ENCODE measurements around the gene HERPUD1.

Gene HERPUD1

DNA sequence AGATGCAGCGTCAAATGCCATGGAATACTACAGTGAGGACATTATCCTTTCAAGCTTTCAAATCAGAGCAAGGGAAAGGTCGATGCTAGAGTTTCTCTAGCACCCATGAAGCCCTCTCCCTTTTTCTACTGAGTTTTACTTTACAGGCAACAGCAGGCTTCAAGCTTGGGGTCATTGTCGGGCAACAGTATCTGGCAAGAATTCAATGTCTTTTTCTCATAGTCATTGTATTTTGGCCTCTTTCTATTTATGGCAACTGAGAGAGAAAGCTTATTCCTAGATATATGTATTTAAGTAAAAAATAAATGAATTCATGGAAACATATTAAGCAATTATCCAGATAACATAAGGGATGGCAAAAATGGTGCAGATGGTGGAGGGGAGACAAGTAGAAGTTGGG, 29.4 kb downstream of the HERPUD1 start:
- TF ChIP-seq POLR2AphosphoS5 (IDR thresholded peaks at IDR 0.05; ENCODE audit: low read depth, low read length) (no peak), TAF1 (IDR thresholded peaks at IDR 0.05; ENCODE audit: borderline replicate concordance, insufficient read depth, low read length) (no peak), SIN3A (IDR thresholded peaks at IDR 0.05; ENCODE audit: borderline replicate concordance, insufficient read depth, low read length) (no peak)

DNA sequence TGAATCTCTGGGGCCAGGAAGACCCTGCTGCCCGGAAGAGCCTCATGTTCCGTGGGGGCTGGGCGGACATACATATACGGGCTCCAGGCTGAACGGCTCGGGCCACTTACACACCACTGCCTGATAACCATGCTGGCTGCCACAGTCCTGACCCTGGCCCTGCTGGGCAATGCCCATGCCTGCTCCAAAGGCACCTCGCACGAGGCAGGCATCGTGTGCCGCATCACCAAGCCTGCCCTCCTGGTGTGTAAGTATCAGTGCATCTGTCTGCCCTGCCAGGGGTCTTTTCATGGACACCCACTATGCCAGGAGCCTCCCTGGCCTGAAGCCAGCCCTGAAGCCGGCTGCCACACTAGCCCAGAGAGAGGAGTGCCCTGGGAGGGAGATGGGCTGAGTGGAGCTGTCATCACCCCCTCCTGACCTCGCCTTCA, 29.9 kb downstream of the HERPUD1 start, which contains the start of gene CETP:
Gene CETP, plus strand, starts transcription at position 100 of the 431 bp plus-strand sequence. Its CDS starts 30 bp downstream, at position 130.
- TF ChIP-seq POLR2AphosphoS5 (IDR thresholded peaks at IDR 0.05; ENCODE audit: low read depth, low read length), result no peak
- TF ChIP-seq TAF1 (IDR thresholded peaks at IDR 0.05; ENCODE audit: borderline replicate concordance, insufficient read depth, low read length), result no peak
- TF ChIP-seq, protein P1, sequence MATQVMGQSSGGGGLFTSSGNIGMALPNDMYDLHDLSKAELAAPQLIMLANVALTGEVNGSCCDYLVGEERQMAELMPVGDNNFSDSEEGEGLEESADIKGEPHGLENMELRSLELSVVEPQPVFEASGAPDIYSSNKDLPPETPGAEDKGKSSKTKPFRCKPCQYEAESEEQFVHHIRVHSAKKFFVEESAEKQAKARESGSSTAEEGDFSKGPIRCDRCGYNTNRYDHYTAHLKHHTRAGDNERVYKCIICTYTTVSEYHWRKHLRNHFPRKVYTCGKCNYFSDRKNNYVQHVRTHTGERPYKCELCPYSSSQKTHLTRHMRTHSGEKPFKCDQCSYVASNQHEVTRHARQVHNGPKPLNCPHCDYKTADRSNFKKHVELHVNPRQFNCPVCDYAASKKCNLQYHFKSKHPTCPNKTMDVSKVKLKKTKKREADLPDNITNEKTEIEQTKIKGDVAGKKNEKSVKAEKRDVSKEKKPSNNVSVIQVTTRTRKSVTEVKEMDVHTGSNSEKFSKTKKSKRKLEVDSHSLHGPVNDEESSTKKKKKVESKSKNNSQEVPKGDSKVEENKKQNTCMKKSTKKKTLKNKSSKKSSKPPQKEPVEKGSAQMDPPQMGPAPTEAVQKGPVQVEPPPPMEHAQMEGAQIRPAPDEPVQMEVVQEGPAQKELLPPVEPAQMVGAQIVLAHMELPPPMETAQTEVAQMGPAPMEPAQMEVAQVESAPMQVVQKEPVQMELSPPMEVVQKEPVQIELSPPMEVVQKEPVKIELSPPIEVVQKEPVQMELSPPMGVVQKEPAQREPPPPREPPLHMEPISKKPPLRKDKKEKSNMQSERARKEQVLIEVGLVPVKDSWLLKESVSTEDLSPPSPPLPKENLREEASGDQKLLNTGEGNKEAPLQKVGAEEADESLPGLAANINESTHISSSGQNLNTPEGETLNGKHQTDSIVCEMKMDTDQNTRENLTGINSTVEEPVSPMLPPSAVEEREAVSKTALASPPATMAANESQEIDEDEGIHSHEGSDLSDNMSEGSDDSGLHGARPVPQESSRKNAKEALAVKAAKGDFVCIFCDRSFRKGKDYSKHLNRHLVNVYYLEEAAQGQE (IDR thresholded peaks at IDR 0.05; ENCODE audit: insufficient read depth in 1 of 2, low read depth in 2 of 2, low read length in 2 of 2), result no peak
- no peak for TF ChIP-seq FOXP2 (optimal IDR thresholded peaks at IDR 0.05; ENCODE audit: borderline replicate concordance, extremely low read depth, extremely low read length, insufficient read depth)
- TF ChIP-seq SIN3A (IDR thresholded peaks at IDR 0.05; ENCODE audit: borderline replicate concordance, insufficient read depth, low read length), result no peak

DNA sequence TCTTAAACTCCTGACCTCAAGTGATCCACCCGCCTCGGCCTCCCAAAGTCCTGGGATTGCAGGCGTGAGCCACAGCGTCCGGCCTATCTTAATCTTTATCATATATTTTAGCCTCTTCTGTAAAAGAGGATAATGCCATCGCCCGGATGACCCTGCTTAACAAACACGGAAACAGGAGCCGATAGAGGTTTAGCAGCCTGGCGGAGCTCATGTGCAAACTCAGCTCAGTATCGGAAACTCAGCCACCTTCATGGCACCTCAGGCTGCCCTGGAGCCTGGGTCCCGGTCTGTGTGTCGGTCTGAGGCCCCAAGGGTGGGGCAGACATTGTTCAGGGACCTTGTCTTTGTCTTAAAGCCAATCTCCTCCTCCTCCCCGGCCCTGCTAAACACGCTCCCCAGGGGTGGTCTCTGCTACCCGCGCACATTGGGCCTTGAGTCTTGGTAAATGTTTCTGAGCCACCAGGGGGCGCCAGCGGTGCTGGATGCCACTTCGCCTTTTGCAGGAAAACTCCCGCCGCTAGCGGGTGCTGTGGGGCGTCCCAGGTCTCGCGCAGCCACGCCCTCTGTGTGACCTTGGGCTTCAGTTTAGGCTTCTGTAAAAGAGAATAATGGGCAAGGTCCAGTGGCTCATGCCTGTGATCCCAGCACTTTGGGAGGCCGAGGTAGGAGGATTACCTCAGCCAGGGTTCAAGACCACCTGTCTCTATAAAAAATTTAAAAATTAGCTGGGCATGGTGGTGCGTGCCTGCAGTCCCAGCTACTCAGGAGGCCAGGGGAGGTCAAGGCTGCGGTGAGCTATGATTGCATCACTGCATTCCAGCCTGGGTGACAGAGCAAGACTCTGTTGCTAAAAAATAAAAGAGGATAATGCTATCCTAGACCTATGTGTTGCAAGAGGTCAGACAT, 32.6 kb downstream of the HERPUD1 start:
- TF ChIP-seq FOXP2 (optimal IDR thresholded peaks at IDR 0.05; ENCODE audit: borderline replicate concordance, extremely low read depth, extremely low read length, insufficient read depth) (no peak), POLR2AphosphoS5 (IDR thresholded peaks at IDR 0.05; ENCODE audit: low read depth, low read length) (no peak), TAF1 (IDR thresholded peaks at IDR 0.05; ENCODE audit: borderline replicate concordance, insufficient read depth, low read length) (no peak), SIN3A (IDR thresholded peaks at IDR 0.05; ENCODE audit: borderline replicate concordance, insufficient read depth, low read length) (no peak)
- TF ChIP-seq, protein P1 (IDR thresholded peaks at IDR 0.05; ENCODE audit: insufficient read depth in 1 of 2, low read depth in 2 of 2, low read length in 2 of 2), result no peak

DNA sequence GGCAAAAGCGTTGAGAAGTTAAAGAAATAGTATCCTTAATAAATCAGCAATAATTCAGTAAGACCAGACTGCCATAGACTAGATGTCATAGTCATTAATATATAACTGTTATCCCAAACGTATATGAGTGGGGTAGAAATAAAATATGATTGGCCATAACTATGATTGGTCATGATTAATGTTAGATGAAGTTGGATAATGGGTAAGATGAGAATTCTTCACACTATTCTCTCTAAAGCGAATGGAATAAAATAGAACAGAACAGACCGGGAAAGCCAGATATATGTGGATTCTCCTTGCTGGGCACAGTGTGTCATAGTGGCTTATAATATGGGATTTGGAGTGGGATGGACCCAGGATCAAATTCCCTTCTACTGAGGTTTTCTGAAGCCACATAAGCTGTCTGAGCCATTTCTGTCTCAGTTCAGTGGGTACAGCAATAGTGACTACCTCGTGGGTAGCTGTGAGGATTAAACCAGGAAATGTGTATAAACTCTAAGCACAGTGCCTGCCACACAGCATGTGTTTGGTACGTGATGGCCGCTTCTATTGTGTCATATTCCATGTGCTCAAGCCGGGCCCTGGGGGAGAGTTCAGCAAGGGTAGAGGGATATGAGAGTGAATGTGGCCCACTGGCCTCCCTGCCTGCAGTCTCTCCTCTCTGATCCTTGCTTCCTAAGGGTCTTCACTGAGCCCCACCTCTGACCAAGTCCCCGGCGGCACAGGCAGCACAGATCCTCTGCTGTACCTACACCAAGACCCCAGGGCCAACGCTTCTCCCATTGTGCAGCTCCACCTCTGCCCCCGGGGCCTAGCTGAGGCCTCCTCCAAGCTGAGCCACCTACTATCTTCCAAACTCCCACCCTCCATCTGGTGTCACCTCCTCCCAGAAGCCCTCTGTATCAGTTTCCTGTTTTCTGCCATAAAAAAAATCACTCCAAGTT, 33.5 kb downstream of the HERPUD1 start:
- TF ChIP-seq TAF1 (IDR thresholded peaks at IDR 0.05; ENCODE audit: borderline replicate concordance, insufficient read depth, low read length), result no peak
- no peak for TF ChIP-seq FOXP2 (optimal IDR thresholded peaks at IDR 0.05; ENCODE audit: borderline replicate concordance, extremely low read depth, extremely low read length, insufficient read depth)
- no peak for TF ChIP-seq POLR2AphosphoS5 (IDR thresholded peaks at IDR 0.05; ENCODE audit: low read depth, low read length)
- TF ChIP-seq, protein P1 (IDR thresholded peaks at IDR 0.05; ENCODE audit: insufficient read depth in 1 of 2, low read depth in 2 of 2, low read length in 2 of 2), result no peak
- no peak for TF ChIP-seq SIN3A (IDR thresholded peaks at IDR 0.05; ENCODE audit: borderline replicate concordance, insufficient read depth, low read length)

DNA sequence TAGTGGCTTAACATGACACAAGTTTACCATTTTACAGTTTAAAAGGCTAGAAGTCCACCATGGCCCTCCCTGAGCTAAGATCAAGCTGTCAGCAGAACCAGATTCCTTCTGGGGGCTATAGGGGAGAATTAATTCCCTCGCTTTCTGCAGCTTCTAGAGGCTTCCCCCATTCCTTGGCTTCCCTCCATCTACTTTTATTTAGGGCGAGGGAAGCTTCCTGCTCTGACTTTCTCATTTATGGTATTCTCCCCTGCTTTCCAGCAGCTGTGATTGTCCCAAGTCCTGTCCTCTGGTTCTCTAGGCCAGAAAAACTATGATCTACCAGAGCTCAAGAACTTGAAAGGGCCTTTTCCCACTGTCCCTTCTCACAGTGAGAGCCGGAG, 34.1 kb downstream of the HERPUD1 start:
- TF ChIP-seq, protein P1 (IDR thresholded peaks at IDR 0.05; ENCODE audit: insufficient read depth in 1 of 2, low read depth in 2 of 2, low read length in 2 of 2), result no peak
- no peak for TF ChIP-seq POLR2AphosphoS5 (IDR thresholded peaks at IDR 0.05; ENCODE audit: low read depth, low read length)
- no peak for TF ChIP-seq SIN3A (IDR thresholded peaks at IDR 0.05; ENCODE audit: borderline replicate concordance, insufficient read depth, low read length)
- no peak for TF ChIP-seq TAF1 (IDR thresholded peaks at IDR 0.05; ENCODE audit: borderline replicate concordance, insufficient read depth, low read length)
- TF ChIP-seq FOXP2 (optimal IDR thresholded peaks at IDR 0.05; ENCODE audit: borderline replicate concordance, extremely low read depth, extremely low read length, insufficient read depth), result no peak

Data from PFSK-1 (cell line).